ENCODE measurements around the gene FSCN2.

GRCh38 chr17:81498953-81499600, 29.1 kb upstream of the FSCN2 start:
- TF ChIP-seq CTCF (conservative IDR thresholded peaks at IDR 0.05 in 1 of 2, IDR thresholded peaks at IDR 0.05 in 1 of 2; ENCODE audit: low read depth in 1 of 2, low read length in 2 of 2) (no peak), EZH2 (IDR thresholded peaks at IDR 0.05; ENCODE audit: low read length, missing control alignments) (no peak)

Measured in fibroblast of lung (primary cell).